H9 (cell line): Measurements from ENCODE around the gene SNX17. TPM values are rescaled to one million over a fixed set of nuclear protein-coding genes. Genes with fewer than 3 reads are reported as not detected.

Source experiments
- DNase-seq: peaks from one replicate; pipeline ENCODE4 v3.0.0-alpha.2; 2017
- H2AFZ ChIP-seq: one replicate; pipeline ENCODE4 v1.6.1; 2013; ENCODE audit warnings: mild to moderate bottlenecking, low read length, control low read depth, moderate library complexity
- H2AK5ac ChIP-seq: 2 replicates; pipeline ENCODE4 v1.6.1; 2013; ENCODE audit warnings: low read length, control low read depth, mixed read lengths; ENCODE audit not compliant: insufficient read length
- H2BK120ac ChIP-seq: one replicate; pipeline ENCODE4 v1.6.1; 2013; ENCODE audit warnings: low read depth, mild to moderate bottlenecking, low read length, control low read depth, inconsistent platforms; ENCODE audit not compliant: poor library complexity, severe bottlenecking
- H2BK12ac ChIP-seq: 2 replicates; pipeline ENCODE4 v1.6.1; 2013; ENCODE audit warnings: low read length, control low read depth, mixed read lengths, low read depth; ENCODE audit not compliant: insufficient read length
- H2BK15ac ChIP-seq: 2 replicates; pipeline ENCODE4 v1.6.1; 2013; ENCODE audit warnings: low read depth, low read length, control low read depth
- H2BK20ac ChIP-seq: one replicate; pipeline ENCODE4 v1.6.1; 2013; ENCODE audit warnings: low read depth, mild to moderate bottlenecking, low read length, control low read depth, inconsistent platforms; ENCODE audit not compliant: poor library complexity, severe bottlenecking
- H2BK5ac ChIP-seq: 2 replicates; pipeline ENCODE4 v1.6.1; 2013; ENCODE audit warnings: low read length, control low read depth, mixed read lengths; ENCODE audit not compliant: insufficient read length
- H3K14ac ChIP-seq: 2 replicates; pipeline ENCODE4 v1.6.1; 2013; ENCODE audit warnings: low read length, control low read depth; ENCODE audit not compliant: insufficient read depth
- H3K18ac ChIP-seq: 2 replicates; pipeline ENCODE4 v1.6.1; 2013; ENCODE audit warnings: low read depth, mild to moderate bottlenecking, mixed read lengths, low read length, control low read depth; ENCODE audit not compliant: insufficient read length
- H3K23ac ChIP-seq: 2 replicates; pipeline ENCODE4 v1.6.1; 2013; ENCODE audit warnings: low read length, control low read depth, mixed read lengths, low read depth; ENCODE audit not compliant: insufficient read length
- H3K23me2 ChIP-seq: 2 replicates; pipeline ENCODE4 v1.6.1; 2013; ENCODE audit warnings: low read depth, mild to moderate bottlenecking, mixed read lengths, low read length, control low read depth; ENCODE audit not compliant: insufficient read length, poor library complexity, severe bottlenecking
- H3K27ac ChIP-seq: 2 replicates; pipeline ENCODE4 v1.5.1; 2013; ENCODE audit warnings: low read length, control low read depth, mixed read lengths, low read depth; ENCODE audit not compliant: insufficient read length
- H3K27me3 ChIP-seq: 2 replicates; pipeline ENCODE4 v1.6.1; 2013; ENCODE audit warnings: low read length, control low read depth, inconsistent platforms; ENCODE audit not compliant: insufficient read depth
- H3K4ac ChIP-seq: 2 replicates; pipeline ENCODE4 v1.6.1; 2013; ENCODE audit warnings: low read depth, mild to moderate bottlenecking, control low read depth, inconsistent platforms, low read length, moderate library complexity
- H3K4me1 ChIP-seq: 2 replicates; pipeline ENCODE4 v1.6.1; 2013; ENCODE audit warnings: low read length, control low read depth, inconsistent platforms; ENCODE audit not compliant: insufficient read depth
- H3K4me2 ChIP-seq: 2 replicates; pipeline ENCODE4 v1.6.1; 2013; ENCODE audit warnings: low read length, control low read depth, mixed read lengths; ENCODE audit not compliant: insufficient read length, insufficient read depth
- H3K56ac ChIP-seq: 2 replicates; pipeline ENCODE4 v1.6.1; 2013; ENCODE audit warnings: low read depth, mild to moderate bottlenecking, mixed read lengths, low read length, control low read depth; ENCODE audit not compliant: insufficient read length
- H3K79me1 ChIP-seq: 2 replicates; pipeline ENCODE4 v1.6.1; 2013; ENCODE audit warnings: low read depth, mild to moderate bottlenecking, moderate library complexity, low read length, control low read depth, inconsistent platforms; ENCODE audit not compliant: insufficient read depth, poor library complexity, severe bottlenecking
- H3K79me2 ChIP-seq: 2 replicates; pipeline ENCODE4 v1.6.1; 2013; ENCODE audit warnings: low read length, control low read depth, inconsistent platforms; ENCODE audit not compliant: insufficient read depth
- H3K9ac ChIP-seq: 2 replicates; pipeline ENCODE4 v1.6.1; 2013; ENCODE audit warnings: low read length, control low read depth, mixed read lengths; ENCODE audit not compliant: insufficient read length; ENCODE audit errors: extremely low read depth
- H3K9me3 ChIP-seq: one replicate; pipeline ENCODE4 v1.6.1; 2013; ENCODE audit warnings: low read depth, low read length, inconsistent platforms; ENCODE audit not compliant: control insufficient read depth
- H3T11ph ChIP-seq: one replicate; pipeline ENCODE4 v1.6.1; 2013; ENCODE audit warnings: mild to moderate bottlenecking, low read length, control low read depth, inconsistent platforms
- H4K20me1 ChIP-seq: one replicate; pipeline ENCODE4 v1.6.1; 2013; ENCODE audit not compliant: control insufficient read depth, insufficient read length, insufficient read depth
- H4K5ac ChIP-seq: 2 replicates; pipeline ENCODE4 v1.6.1; 2013; ENCODE audit warnings: low read depth, mild to moderate bottlenecking, mixed read lengths, low read length, control low read depth; ENCODE audit not compliant: insufficient read length
- H4K8ac ChIP-seq: replicated peaks from 2 replicates; pipeline ENCODE4 v1.6.1; 2013; ENCODE audit warnings: low read length, control low read depth, mixed read lengths, low read depth; ENCODE audit not compliant: insufficient read length
- H4K91ac ChIP-seq: 2 replicates; pipeline ENCODE4 v1.6.1; 2013; ENCODE audit warnings: low read depth, mild to moderate bottlenecking, moderate library complexity, mixed read lengths, low read length, control low read depth; ENCODE audit not compliant: insufficient read length
- H3K27ac Mint-ChIP-seq, 3 experiments: 2 replicates in 2 of 3; 3 replicates in 1 of 3; pipeline ENCODE4 v1.8.0; 2020 to 2021; ENCODE audit warnings: mixed read lengths in 3 of 3, mild to moderate bottlenecking in 1 of 3, moderate library complexity in 1 of 3
- H3K27me3 Mint-ChIP-seq: 2 replicates; pipeline ENCODE4 v1.8.0; 2021; ENCODE audit warnings: low read depth, mild to moderate bottlenecking, moderate library complexity, mixed read lengths
- H3K36me3 Mint-ChIP-seq, 3 experiments: 2 replicates in 2 of 3; 3 replicates in 1 of 3; pipeline ENCODE4 v1.8.0; 2020 to 2021; ENCODE audit warnings: low read depth in 3 of 3, mixed read lengths in 3 of 3; ENCODE audit not compliant: insufficient read depth in 1 of 3
- H3K4me1 Mint-ChIP-seq, 2 experiments: 2 replicates each; pipeline ENCODE4 v1.8.0; 2020; ENCODE audit warnings: mixed read lengths in 2 of 2
- H3K4me3 Mint-ChIP-seq, 2 experiments: 2 replicates in 1 of 2; 3 replicates in 1 of 2; pipeline ENCODE4 v1.8.0; 2020 to 2021; ENCODE audit warnings: mild to moderate bottlenecking in 2 of 2, mixed read lengths in 2 of 2, moderate library complexity in 1 of 2
- H3K9me3 Mint-ChIP-seq, 2 experiments: 2 replicates in 1 of 2; 3 replicates in 1 of 2; pipeline ENCODE4 v1.8.0; 2020; ENCODE audit warnings: mild to moderate bottlenecking in 2 of 2, mixed read lengths in 2 of 2, moderate library complexity in 1 of 2
- WGBS: extraction: QIAGEN DNeasy Blood & Tissue Kit; methylation state at CpG from one replicate; pipeline ENCODE4 v1.1.7; 2013; ENCODE audit warnings: missing lambda C conversion rate, low lambda C conversion rate, mixed read lengths; ENCODE audit not compliant: insufficient read length; ENCODE audit errors: extremely low coverage; 5-methylcytosine and 5-hydroxymethylcytosine counted together
- total RNA-seq: library from RNA; stranded (reverse); gene quantifications from 2 replicates; pipeline ENCODE4 v1.2.1, GENCODE V29; 2021
- TF ChIP-seq, protein P1 (sequence below): fragments of 200-600 bp; sonication (generic); conservative IDR thresholded peaks from 3 replicates; pipeline ENCODE4 v1.8.0; 2021; ENCODE audit warnings: antibody characterized with exemption, mild to moderate bottlenecking

The SNX17 gene
- total RNA-seq, 1 experiment from 2014 or later: 81.1 TPM

DNA sequence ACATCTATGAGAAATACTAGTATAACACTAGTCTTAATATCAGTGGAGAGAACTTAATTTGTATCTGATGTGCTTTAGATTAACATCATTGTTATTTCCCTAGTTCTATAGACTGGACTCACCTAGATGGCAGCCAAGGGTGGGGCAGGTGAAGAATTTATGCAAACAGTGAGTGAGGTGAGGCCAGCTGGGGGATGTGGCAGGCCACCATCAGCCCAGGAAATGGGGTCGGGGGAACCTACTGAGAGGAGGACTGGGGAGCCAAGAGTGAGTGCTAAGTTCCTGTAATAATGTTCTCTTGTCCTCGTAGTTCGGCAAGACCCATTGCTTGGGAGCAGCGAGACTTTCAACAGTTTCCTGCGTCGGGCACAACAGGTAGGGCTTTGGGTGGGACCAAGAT is 2.5 kb downstream of the SNX17 start:
- Histone ChIP-seq H4K91ac (no peak overlapping the region), H2AFZ (no peak overlapping the region), H3K9ac (no peak overlapping the region), H3K14ac (no peak overlapping the region), H3T11ph (no peak overlapping the region), H2BK15ac (no peak overlapping the region), H2BK120ac (no peak overlapping the region), H3K79me1 (peaks cover 3% of the 10 kb centered on the region), H4K20me1 (no peaks in the 10 kb centered on the region), H2AK5ac (no peak overlapping the region), H3K27ac (no peak overlapping the region), H3K18ac (no peak overlapping the region), H3K27me3 (no peaks in the 10 kb centered on the region), H3K23me2 (peaks cover 12% of the 10 kb centered on the region), H4K5ac (no peak overlapping the region), H3K9me3 (no peaks in the 10 kb centered on the region), H4K8ac (no peak overlapping the region), H2BK20ac (no peak overlapping the region), H3K79me2 (peaks cover 5% of the 10 kb centered on the region; the same call in 1 of the 2 replicates), H3K56ac (no peak overlapping the region), H3K4me2 (no peak overlapping the region), H3K23ac (no peak overlapping the region), H3K4me1 (peaks cover 3% of the 10 kb centered on the region; the same call in 1 of the 2 replicates), H2BK5ac (no peak overlapping the region), H3K4ac (no peak overlapping the region), H2BK12ac (no peak overlapping the region)
- no peak for DNase-seq
- Mint-ChIP-seq H3K4me3 (peak overlapping the region in 1 of 2 experiments; percentile 42; a peak in 3 of 5 replicates), H3K36me3 (peaks cover 43 to 70% (median 69%) of the 10 kb centered on the region in 3 experiments; a peak in 6 of 7 replicates), H3K27me3 (no peaks in the 10 kb centered on the region), H3K4me1 (peaks cover 16 to 22% of the 10 kb centered on the region in 2 experiments), H3K27ac (peak overlapping the region in 1 of 3 experiments; percentile 9; a peak in 2 of 7 replicates), H3K9me3 (peaks cover 0 to 3% of the 10 kb centered on the region in 2 experiments; a peak in 1 of 5 replicates)
- WGBS: no CpG with 5 or more reads among the region's 6 CpGs
- TF ChIP-seq, protein P1, sequence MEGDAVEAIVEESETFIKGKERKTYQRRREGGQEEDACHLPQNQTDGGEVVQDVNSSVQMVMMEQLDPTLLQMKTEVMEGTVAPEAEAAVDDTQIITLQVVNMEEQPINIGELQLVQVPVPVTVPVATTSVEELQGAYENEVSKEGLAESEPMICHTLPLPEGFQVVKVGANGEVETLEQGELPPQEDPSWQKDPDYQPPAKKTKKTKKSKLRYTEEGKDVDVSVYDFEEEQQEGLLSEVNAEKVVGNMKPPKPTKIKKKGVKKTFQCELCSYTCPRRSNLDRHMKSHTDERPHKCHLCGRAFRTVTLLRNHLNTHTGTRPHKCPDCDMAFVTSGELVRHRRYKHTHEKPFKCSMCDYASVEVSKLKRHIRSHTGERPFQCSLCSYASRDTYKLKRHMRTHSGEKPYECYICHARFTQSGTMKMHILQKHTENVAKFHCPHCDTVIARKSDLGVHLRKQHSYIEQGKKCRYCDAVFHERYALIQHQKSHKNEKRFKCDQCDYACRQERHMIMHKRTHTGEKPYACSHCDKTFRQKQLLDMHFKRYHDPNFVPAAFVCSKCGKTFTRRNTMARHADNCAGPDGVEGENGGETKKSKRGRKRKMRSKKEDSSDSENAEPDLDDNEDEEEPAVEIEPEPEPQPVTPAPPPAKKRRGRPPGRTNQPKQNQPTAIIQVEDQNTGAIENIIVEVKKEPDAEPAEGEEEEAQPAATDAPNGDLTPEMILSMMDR: no peak
